Measurements from ENCODE around the gene FEM1C.
A peak's percentile ranks its signal among the peaks of the same experiment; 100 is the strongest.

The FEM1C gene

GRCh38 chr5:115542651-115543364 lies 1.8 kb downstream of the FEM1C start:
- Histone ChIP-seq H3K23ac (ENCODE audit: low read length in 2 of 2) (no peak overlapping the region), H2BK12ac (ENCODE audit: low read length in 2 of 2) (no peak overlapping the region), H2AK5ac (ENCODE audit: low read length, severe bottlenecking) (no peak overlapping the region), H3K27me3 (ENCODE audit: control insufficient read depth in 1 of 2, insufficient read depth in 1 of 2, low read length in 2 of 2) (no peaks in the 10 kb centered on the region), H3K27ac (ENCODE audit: low read length, poor library complexity, severe bottlenecking) (no peak overlapping the region), H3K9ac (ENCODE audit: low read length) (peak overlapping the region; percentile 93), H3K4ac (ENCODE audit: low read depth in 1 of 2, low read length in 2 of 2) (no peak overlapping the region), H4K8ac (ENCODE audit: low read length) (no peak overlapping the region), H3K4me1 (ENCODE audit: control insufficient read depth, insufficient read depth, low read depth, low read length) (no peaks in the 10 kb centered on the region), H4K91ac (ENCODE audit: low read length) (no peak overlapping the region), H2BK15ac (ENCODE audit: low read depth, poor library complexity, severe bottlenecking) (no peak overlapping the region), H3K14ac (ENCODE audit: low read length in 2 of 2) (no peak overlapping the region), H2AFZ (ENCODE audit: low read depth, low read length) (no peak overlapping the region), H2BK120ac (ENCODE audit: low read depth, low read length) (no peak overlapping the region), H3K4me2 (ENCODE audit: low read length, poor library complexity, severe bottlenecking) (peak overlapping the region; percentile 95), H3K79me1 (replicated peaks; ENCODE audit: low read length, poor library complexity, severe bottlenecking) (no peaks in the 10 kb centered on the region), H2BK5ac (ENCODE audit: low read depth, low read length, poor library complexity, severe bottlenecking) (no peak overlapping the region), H3K4me3 (ENCODE audit: insufficient read depth in 1 of 2, low read depth in 1 of 2, low read length in 2 of 2) (peak overlapping the region; percentile 44 to 85), H3K18ac (ENCODE audit: low read depth in 1 of 2, low read length in 2 of 2) (no peak overlapping the region), H3K9me3 (ENCODE audit: control insufficient read depth, low read length) (peaks cover 17% of the 10 kb centered on the region), H3K36me3 (ENCODE audit: control insufficient read depth in 1 of 2, insufficient read depth in 2 of 2, low read depth in 1 of 2, low read length in 2 of 2) (peaks cover 0 to 54% of the 10 kb centered on the region in 2 experiments)
- WGBS = 83% methylated on average over 10 of the region's 10 CpGs
- no peak for DNase-seq

- Histone ChIP-seq H3K79me1 (replicated peaks; ENCODE audit: low read length, poor library complexity, severe bottlenecking) (no peaks in the 10 kb centered on the region), H3K18ac (ENCODE audit: low read depth in 1 of 2, low read length in 2 of 2) (no peak overlapping the region), H3K4ac (ENCODE audit: low read depth in 1 of 2, low read length in 2 of 2) (no peak overlapping the region), H3K27ac (ENCODE audit: low read length, poor library complexity, severe bottlenecking) (no peak overlapping the region), H3K36me3 (ENCODE audit: control insufficient read depth in 1 of 2, insufficient read depth in 2 of 2, low read depth in 1 of 2, low read length in 2 of 2) (peaks cover 0 to 61% of the 10 kb centered on the region in 2 experiments), H3K4me1 (ENCODE audit: control insufficient read depth, insufficient read depth, low read depth, low read length) (no peaks in the 10 kb centered on the region), H3K27me3 (ENCODE audit: control insufficient read depth in 1 of 2, insufficient read depth in 1 of 2, low read length in 2 of 2) (no peaks in the 10 kb centered on the region), H4K8ac (ENCODE audit: low read length) (no peak overlapping the region), H2AFZ (ENCODE audit: low read depth, low read length) (no peak overlapping the region), H3K4me3 (ENCODE audit: insufficient read depth in 1 of 2, low read depth in 1 of 2, low read length in 2 of 2) (peak overlapping the region in 1 of 2 experiments; percentile 85), H2BK120ac (ENCODE audit: low read depth, low read length) (no peak overlapping the region), H3K9me3 (ENCODE audit: control insufficient read depth, low read length) (peaks cover 17% of the 10 kb centered on the region), H3K14ac (ENCODE audit: low read length in 2 of 2) (no peak overlapping the region), H2AK5ac (ENCODE audit: low read length, severe bottlenecking) (no peak overlapping the region), H2BK12ac (ENCODE audit: low read length in 2 of 2) (no peak overlapping the region), H3K4me2 (ENCODE audit: low read length, poor library complexity, severe bottlenecking) (no peak overlapping the region), H2BK15ac (ENCODE audit: low read depth, poor library complexity, severe bottlenecking) (no peak overlapping the region), H3K9ac (ENCODE audit: low read length) (peak overlapping the region; percentile 93), H2BK5ac (ENCODE audit: low read depth, low read length, poor library complexity, severe bottlenecking) (no peak overlapping the region), H4K91ac (ENCODE audit: low read length) (no peak overlapping the region), H3K23ac (ENCODE audit: low read length in 2 of 2) (no peak overlapping the region)
- 25% methylated on average over 1 of the region's 2 CpGs for WGBS
- peak; percentile 34 for DNase-seq
Observed at GRCh38 chr5:115542086-115542485, 2.5 kb downstream of the FEM1C start.

DNA sequence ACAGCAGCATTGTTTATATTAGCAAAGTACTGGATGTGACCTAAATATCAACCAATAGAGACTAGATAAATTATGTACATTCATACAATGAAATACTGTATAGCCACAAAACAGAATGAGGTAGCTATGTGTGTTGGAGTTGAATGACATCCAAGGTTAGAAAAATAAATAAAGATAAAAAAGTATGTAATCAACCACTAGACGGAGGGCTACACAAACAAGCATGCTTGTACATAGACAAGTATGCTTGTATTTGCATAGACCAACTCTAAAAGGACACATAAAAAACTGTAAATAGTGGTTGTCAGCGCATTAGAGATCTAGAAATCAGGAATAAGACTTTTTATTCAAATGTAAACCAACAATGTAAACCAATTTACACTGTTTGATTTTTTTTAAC lies 3.0 kb downstream of the FEM1C start:
- Histone ChIP-seq H3K4me3 (ENCODE audit: insufficient read depth in 1 of 2, low read depth in 1 of 2, low read length in 2 of 2) (peak overlapping the region in 1 of 2 experiments; percentile 85), H3K9me3 (ENCODE audit: control insufficient read depth, low read length) (peaks cover 16% of the 10 kb centered on the region), H3K4ac (ENCODE audit: low read depth in 1 of 2, low read length in 2 of 2) (no peak overlapping the region), H2BK120ac (ENCODE audit: low read depth, low read length) (no peak overlapping the region), H3K79me1 (replicated peaks; ENCODE audit: low read length, poor library complexity, severe bottlenecking) (no peaks in the 10 kb centered on the region), H3K9ac (ENCODE audit: low read length) (peak overlapping the region; percentile 93), H2BK15ac (ENCODE audit: low read depth, poor library complexity, severe bottlenecking) (no peak overlapping the region), H3K4me1 (ENCODE audit: control insufficient read depth, insufficient read depth, low read depth, low read length) (no peaks in the 10 kb centered on the region), H2AK5ac (ENCODE audit: low read length, severe bottlenecking) (no peak overlapping the region), H2BK12ac (ENCODE audit: low read length in 2 of 2) (no peak overlapping the region), H3K27me3 (ENCODE audit: control insufficient read depth in 1 of 2, insufficient read depth in 1 of 2, low read length in 2 of 2) (no peaks in the 10 kb centered on the region), H4K91ac (ENCODE audit: low read length) (no peak overlapping the region), H3K18ac (ENCODE audit: low read depth in 1 of 2, low read length in 2 of 2) (no peak overlapping the region), H3K36me3 (ENCODE audit: control insufficient read depth in 1 of 2, insufficient read depth in 2 of 2, low read depth in 1 of 2, low read length in 2 of 2) (peaks cover 0 to 66% of the 10 kb centered on the region in 2 experiments), H3K4me2 (ENCODE audit: low read length, poor library complexity, severe bottlenecking) (peak overlapping the region; percentile 49), H2BK5ac (ENCODE audit: low read depth, low read length, poor library complexity, severe bottlenecking) (no peak overlapping the region), H2AFZ (ENCODE audit: low read depth, low read length) (no peak overlapping the region), H4K8ac (ENCODE audit: low read length) (no peak overlapping the region), H3K23ac (ENCODE audit: low read length in 2 of 2) (no peak overlapping the region), H3K27ac (ENCODE audit: low read length, poor library complexity, severe bottlenecking) (no peak overlapping the region), H3K14ac (ENCODE audit: low read length in 2 of 2) (no peak overlapping the region)
- WGBS = no CpG with 5 or more reads among the region's 2 CpGs
- DNase-seq = peak; percentile 36

DNA sequence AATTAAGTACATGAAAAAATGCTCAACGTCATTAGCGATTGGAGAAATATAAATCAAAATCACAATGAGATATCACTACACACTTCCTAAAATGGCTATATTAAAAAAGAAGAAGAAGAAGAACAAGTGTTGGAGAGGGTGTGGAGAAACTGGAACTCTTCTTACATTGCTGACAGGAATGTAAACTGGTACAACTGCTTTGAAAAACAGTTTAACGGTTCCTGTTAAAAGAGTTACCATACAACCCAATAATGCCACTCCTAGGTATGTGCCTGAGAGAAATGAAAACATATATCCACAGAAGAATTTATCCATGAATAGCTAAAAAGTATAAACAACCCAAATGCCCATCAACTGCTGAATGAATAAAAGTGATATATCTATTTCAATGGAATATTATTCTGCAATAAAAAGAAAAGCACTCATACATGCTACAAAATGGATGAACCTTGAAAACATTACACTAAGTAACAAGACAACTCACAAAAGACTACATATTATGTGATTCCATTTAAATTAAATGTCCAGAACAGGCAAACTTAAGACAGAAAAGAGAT lies 9.0 kb downstream of the FEM1C start:
- Histone ChIP-seq H3K4me1 (ENCODE audit: control insufficient read depth, insufficient read depth, low read depth, low read length) (peaks cover 1% of the 10 kb centered on the region), H3K23ac (ENCODE audit: low read length in 2 of 2) (no peak overlapping the region), H3K18ac (ENCODE audit: low read depth in 1 of 2, low read length in 2 of 2) (no peak overlapping the region), H3K4ac (ENCODE audit: low read depth in 1 of 2, low read length in 2 of 2) (no peak overlapping the region), H2BK120ac (ENCODE audit: low read depth, low read length) (no peak overlapping the region), H2BK12ac (ENCODE audit: low read length in 2 of 2) (no peak overlapping the region), H2AFZ (ENCODE audit: low read depth, low read length) (no peak overlapping the region), H3K9me3 (ENCODE audit: control insufficient read depth, low read length) (no peaks in the 10 kb centered on the region), H3K4me3 (ENCODE audit: insufficient read depth in 1 of 2, low read depth in 1 of 2, low read length in 2 of 2) (peak overlapping the region in 1 of 2 experiments; percentile 20), H4K91ac (ENCODE audit: low read length) (no peak overlapping the region), H3K79me1 (replicated peaks; ENCODE audit: low read length, poor library complexity, severe bottlenecking) (no peaks in the 10 kb centered on the region), H2BK15ac (ENCODE audit: low read depth, poor library complexity, severe bottlenecking) (no peak overlapping the region), H2AK5ac (ENCODE audit: low read length, severe bottlenecking) (no peak overlapping the region), H3K27ac (ENCODE audit: low read length, poor library complexity, severe bottlenecking) (no peak overlapping the region), H3K4me2 (ENCODE audit: low read length, poor library complexity, severe bottlenecking) (no peak overlapping the region), H2BK5ac (ENCODE audit: low read depth, low read length, poor library complexity, severe bottlenecking) (no peak overlapping the region), H3K14ac (ENCODE audit: low read length in 2 of 2) (no peak overlapping the region), H3K27me3 (ENCODE audit: control insufficient read depth in 1 of 2, insufficient read depth in 1 of 2, low read length in 2 of 2) (no peaks in the 10 kb centered on the region), H4K8ac (ENCODE audit: low read length) (no peak overlapping the region), H3K36me3 (ENCODE audit: control insufficient read depth in 1 of 2, insufficient read depth in 2 of 2, low read depth in 1 of 2, low read length in 2 of 2) (peaks cover 0 to 85% of the 10 kb centered on the region in 2 experiments), H3K9ac (ENCODE audit: low read length) (no peak overlapping the region)
- DNase-seq = no peak
- 100% methylated on average over 1 of the region's 3 CpGs for WGBS

Measured in mesenchymal stem cell (in vitro differentiated cells and primary cell).